NCI-H82 (cell line): ENCODE measurements around the gene CRX.
"Not testable (repeated sequence)": the region's sequence is repeated elsewhere in the genome, so short reads cannot be mapped to it uniquely, and the experiment has no call there.

Source experiments
- DNase-seq: peaks from one replicate; lab custom pipeline; 2025; lab: John Stamatoyannopoulos, UW

The CRX gene

GRCh38 chr19:47803671-47804070 is 18.1 kb upstream of the CRX start:
- DNase-seq, result not testable (repeated sequence)

GRCh38 chr19:47804451-47804850 is 17.3 kb upstream of the CRX start, which contains the start of gene TPRX1:
Gene TPRX1 (minus strand): TSS chr19:47804551. CDS start chr19:47804539, 12 bp downstream.
- DNase-seq, result peak; percentile 19

DNA sequence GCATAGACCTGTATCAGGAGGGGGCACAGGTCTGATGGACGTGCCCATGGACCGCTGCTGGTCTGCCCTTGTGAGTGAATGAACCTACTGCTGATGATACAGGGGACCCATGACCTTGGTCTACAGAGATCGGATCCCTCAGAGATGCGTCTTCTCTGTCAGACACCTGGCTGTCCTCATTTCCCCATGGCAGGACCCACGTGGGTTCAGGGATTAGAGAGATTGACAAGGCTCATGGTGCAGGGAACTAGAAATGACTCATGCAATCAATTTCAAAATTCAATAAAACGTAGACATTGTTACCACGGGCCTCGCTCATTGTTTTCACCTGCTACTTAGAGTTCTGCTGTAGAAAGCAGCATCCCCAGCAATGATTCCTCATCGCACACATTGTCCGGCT is 16.4 kb upstream of the CRX start:
- DNase-seq, result peak; percentile 69

DNA sequence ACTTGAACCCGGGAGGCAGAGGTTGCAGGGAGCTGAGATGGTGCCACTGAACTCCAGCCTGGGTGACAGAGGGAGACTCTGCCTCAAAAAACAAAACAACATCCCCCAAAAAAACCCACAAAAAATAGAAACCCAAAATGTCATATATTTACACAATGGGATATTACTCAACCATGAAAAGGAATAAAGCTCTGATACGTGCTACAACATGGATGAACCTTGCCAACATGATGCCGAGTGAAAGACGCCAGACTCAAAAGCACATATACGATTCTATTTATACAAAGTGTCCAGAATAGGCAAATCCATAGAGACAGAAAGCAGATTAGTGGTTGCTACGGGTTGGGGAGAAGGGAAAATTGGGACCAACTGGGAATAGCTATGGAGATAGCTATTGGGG is 15.3 kb upstream of the CRX start:
- no peak for DNase-seq

- peak; percentile 100 for DNase-seq
These were observed 8.3 kb upstream of the CRX start for GRCh38 chr19:47813304-47813994.

DNA sequence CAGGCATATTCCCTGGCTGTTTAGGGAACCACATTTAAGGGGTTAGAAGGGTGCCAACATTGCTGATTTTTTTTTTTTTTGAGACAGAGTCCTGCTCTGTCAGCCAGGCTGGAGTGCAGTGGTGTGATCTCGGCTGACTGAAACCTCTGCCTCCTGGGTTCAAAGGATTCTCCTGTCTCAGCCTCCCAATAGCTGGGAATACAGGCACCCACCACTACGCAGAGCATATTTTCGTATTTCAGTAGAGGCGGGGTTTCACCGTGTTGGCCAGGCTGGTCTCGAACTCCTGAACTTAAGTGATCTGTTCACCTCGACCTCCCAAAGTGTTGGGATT is 7.8 kb upstream of the CRX start:
- peak; percentile 76 for DNase-seq

DNA sequence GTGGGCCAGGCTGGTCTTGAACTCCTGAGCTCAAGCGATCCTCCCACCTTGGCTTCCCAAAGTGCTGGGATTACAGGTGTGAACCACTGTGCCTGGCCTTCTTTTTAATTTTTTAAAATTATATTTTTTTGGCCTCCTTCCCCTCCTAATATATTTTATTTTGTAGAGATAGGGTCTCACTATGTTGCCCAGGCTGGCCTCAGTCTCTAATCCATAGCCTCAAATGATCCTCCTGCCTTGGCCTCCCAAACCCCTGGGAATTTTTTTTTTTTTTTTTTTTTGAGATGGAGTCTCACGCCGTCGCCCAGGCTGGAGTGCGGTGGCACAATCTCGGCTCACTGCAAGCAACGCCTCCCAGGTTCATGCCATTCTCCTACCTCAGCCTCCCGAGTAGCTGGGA is 5.5 kb upstream of the CRX start:
- DNase-seq, result not testable (repeated sequence)

- DNase-seq, result not testable (repeated sequence)
These were observed 3.5 kb upstream of the CRX start for GRCh38 chr19:47818221-47818620.

DNA sequence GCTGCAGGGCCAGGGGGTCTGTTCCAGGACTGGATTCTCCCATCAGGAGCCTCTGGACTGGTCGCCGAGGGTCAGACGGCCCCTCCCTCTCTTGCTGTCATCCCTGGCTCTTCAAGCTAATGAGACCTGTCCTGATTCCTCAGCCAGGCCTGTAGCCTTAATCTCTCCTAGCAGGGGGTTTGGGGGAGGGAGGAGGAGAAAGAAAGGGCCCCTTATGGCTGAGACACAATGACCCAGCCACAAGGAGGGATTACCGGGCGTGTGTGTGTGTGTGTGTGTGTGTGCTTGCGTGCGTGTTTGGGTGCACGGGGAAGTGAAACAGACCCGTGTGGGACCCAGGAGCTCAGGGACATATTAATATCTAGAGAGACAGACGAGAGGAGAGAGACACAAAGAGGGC is 1.9 kb upstream of the CRX start:
- peak; percentile 99 for DNase-seq

DNA sequence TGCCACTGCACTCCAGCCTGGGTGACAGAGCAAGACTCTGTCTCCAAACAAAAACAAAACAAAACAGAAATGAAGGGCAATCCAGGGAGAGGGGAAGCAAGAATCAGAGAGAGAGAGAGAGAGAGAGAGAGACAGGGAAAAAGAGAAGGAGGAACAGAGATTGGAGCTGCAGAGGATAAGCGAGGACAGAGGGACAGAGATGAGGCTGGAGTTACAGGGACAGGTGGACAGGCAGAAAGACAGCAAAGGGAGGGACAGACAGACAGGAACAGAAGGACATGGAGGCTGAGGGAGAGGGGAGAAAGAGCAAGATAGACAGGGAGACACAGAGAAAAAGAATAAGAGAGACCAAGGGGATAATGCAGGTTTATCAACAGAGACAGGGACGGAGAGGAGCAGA is 1.3 kb upstream of the CRX start:
- DNase-seq, result peak; percentile 66

DNA sequence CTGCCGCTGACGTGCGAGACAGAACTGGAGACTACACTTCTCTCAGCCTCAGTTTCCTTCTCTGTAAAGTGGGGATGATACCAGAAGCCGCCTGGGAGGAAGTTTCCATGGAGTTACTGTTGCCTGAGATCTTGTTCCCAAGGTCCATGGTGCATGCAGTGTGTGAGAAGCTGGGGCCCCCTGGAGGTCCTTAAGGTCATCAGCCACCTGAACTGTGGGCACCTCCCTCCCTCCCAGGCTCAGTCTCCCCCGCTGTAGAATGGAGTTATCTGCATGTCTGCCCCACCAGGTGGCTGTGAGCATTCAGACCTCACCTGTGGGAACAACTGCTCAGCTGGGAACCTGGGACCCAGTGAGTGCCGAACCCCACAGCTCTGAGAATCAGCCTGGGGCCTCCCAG is 2.7 kb downstream of the CRX start:
- DNase-seq, result peak; percentile 58

DNA sequence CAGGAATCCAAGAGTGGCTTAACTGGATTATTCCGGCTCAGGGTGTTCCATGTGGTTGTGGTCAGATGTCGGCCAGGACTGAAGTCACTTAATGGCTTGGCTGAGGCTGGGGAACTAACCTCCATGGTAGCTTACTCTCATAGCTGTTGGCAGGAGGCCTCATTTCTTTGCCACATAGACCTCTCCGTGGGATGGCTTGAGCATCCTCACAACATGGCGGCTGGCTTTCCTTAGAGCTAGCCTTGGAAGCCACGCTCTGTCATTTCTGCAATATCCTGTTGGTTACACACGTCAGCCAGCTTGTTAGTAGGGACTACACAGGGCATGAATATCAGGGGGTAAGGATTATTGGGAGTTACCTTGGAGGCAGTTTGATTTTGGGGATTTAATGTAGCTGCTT is 5.1 kb downstream of the CRX start:
- peak; percentile 89 for DNase-seq

DNA sequence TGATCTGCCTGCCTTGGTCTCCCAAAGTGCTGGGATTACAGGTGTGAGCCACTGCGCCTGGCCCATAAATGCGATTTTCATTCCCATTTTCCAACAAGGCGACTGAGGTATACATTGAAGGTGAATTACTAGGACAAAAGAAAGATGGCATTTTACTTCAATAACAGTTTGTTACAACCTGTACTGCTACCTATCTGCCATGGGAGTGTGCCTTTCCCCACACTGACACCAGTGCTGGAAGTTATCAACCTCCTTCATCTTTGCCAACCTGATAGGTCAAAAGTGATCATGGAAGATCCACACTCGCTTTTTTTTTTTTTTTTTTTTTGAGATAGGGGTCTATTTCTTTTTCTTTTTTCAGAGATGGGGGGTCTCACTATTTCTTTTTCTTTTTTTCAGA is 11.0 kb downstream of the CRX start:
- DNase-seq, result no peak

- no peak for DNase-seq
These were observed 14.3 kb downstream of the CRX start for GRCh38 chr19:47836038-47836437.

DNA sequence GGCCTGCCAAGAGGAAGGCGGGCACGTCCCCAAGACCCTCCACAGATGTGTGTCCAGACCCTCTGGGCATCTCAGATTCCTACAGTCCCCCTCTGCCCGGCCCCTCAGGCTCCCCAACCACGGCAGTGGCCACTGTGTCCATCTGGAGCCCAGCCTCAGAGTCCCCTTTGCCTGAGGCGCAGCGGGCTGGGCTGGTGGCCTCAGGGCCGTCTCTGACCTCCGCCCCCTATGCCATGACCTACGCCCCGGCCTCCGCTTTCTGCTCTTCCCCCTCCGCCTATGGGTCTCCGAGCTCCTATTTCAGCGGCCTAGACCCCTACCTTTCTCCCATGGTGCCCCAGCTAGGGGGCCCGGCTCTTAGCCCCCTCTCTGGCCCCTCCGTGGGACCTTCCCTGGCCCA is 17.7 kb downstream of the CRX start:
- no peak for DNase-seq

- DNase-seq, result peak; percentile 93
These were observed 18.2 kb downstream of the CRX start for GRCh38 chr19:47839913-47840312.

DNA sequence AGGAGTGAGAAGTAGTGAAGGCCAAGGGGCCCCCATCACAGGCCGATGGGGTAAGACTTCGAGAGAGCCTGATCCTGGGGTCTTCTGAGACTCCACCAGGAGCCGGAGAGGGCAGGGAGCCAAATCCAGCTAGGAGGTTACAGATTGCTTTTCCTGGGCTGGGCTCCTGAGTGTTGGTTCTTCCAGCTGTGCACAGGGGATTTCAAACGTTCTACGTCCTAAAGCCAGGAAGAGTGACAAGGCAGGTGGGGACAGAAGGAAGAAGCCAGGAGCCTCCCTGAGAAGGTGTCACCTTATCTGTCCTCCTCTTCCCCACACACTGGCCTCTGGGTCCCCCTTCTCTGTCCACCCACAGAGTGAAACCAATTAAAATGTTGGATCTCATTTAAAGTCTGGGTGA is 21.2 kb downstream of the CRX start:
- DNase-seq, result peak; percentile 91

DNA sequence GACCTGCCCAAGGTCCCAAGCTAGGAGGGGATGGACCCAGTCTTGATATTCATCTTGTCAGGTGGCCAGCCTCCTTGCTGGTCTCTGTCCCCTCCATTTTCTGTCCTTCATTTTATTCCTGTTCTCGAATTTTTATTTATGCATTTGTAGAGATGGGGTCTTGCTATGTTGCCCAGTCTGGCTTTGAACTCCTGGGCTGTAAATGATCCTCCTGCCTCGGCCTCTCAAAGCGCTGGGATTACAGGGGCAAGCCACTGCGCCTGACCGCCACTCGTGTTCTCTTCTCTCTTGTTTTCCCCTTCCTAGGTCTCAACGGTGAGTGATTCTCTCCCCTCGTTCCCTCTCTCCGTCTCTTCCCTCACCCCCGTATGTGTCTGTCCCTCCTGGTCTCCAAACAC is 26.7 kb downstream of the CRX start:
- no peak for DNase-seq

DNA sequence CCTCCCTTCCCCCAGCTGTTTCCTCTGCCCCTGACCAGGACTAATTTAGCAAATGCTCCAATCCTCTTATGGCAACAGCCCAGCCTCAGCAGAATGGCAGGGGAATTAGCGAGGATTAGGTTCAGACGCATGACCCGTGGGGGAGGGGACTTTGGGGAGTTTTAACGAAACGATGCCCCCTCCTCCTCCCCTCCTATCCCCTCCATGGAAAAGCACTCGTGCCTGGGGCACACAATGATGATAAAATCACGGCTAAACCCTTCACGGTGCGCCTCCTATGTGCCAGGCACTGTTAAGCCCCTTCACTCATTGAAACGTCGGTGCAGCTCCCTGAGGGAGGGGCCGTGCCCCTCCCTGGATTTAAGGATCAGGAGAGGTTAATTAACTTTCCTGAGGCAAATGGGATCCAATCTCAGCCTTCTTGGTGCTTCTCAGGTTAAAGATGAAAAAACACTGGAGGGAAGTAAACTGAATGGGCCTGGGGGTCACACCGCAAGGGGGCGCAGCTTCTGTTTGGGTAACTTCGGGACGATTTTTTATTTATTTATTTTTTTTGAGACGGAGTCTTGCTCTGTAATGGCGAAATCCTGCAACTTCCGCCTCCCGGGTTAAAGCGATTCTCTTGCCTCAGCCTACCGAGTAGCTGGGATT is 27.2 kb downstream of the CRX start:
- peak; percentile 100 for DNase-seq

DNA sequence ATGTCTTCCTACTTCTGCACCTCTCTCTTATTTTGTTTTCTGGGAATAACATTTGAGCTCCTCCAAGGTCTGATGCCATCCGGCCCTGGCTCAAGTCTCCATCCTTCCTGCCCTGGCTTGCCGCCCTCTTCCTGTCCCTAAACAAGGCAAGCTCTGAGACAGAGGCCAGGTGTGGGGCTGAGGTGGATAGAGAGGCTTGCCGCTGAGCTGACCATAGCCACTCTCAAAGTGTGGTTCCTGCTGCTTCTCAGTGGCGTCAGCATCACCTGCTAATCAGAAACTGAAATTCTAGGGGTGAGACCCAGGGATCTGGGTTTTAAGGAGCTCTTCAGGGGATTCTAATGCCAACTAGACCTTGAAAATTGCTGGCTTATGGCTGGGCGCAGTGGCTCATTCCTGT is 31.3 kb downstream of the CRX start:
- DNase-seq, result no peak

- DNase-seq, result no peak
These were observed 32.7 kb downstream of the CRX start for GRCh38 chr19:47854459-47854858.

DNA sequence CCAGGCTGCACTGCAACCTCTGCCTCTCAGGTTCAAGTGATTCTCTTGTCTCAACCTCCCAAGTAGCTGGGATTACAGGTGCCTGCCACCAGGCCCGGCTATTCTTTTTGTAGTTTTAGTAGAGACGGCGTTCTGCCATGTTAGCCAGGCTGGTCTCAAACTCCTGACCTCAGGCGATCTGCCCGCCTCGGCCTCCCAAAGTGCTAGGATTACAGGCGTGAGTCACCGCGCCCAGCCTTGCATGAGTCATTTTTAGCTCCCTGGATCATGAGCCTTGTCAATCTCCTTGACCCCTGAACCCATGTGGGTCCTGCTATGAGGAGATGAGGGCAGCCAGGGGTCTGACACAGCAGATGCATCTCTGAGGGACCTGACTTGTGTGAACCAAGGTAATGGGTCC is 36.5 kb downstream of the CRX start:
- peak; percentile 25 for DNase-seq

- not testable (repeated sequence) for DNase-seq
These were observed 37.0 kb downstream of the CRX start, which contains the start of gene TPRX2 for GRCh38 chr19:47858646-47859285. Gene TPRX2 (plus strand): TSS chr19:47859235. CDS start chr19:47859247, 12 bp downstream.
